CD14-positive monocyte (primary cell): ENCODE measurements around the gene RPN1. TPM values are rescaled to one million over a fixed set of nuclear protein-coding genes. Genes with fewer than 3 reads are reported as not detected.

Experiments
- DNase-seq, 3 donors: peaks; one replicate each; pipeline ENCODE4 v3.0.0-alpha.2; 2011 to 2022
- H2AFZ ChIP-seq: 2 replicates; pipeline ENCODE4 v1.6.0; 2012; ENCODE audit warnings: mild to moderate bottlenecking, low read depth, low read length, inconsistent platforms; ENCODE audit not compliant: insufficient read depth, poor library complexity, severe bottlenecking
- H3K27ac ChIP-seq, 2 donors: 1 replicate in 1 of 2; 2 replicates in 1 of 2; pipeline ENCODE4 v1.5.1; 2012 to 2013; ENCODE audit warnings: low read length in 2 of 2, control low read depth in 1 of 2, inconsistent platforms in 1 of 2, low read depth in 1 of 2, mild to moderate bottlenecking in 1 of 2
- H3K27me3 ChIP-seq, 2 donors: one replicate each; pipeline versions ENCODE4 v1.6.0 to v1.6.1; 2011 to 2013; ENCODE audit warnings: low read length in 2 of 2; ENCODE audit not compliant: control insufficient read depth in 2 of 2, insufficient read depth in 2 of 2
- H3K36me3 ChIP-seq, 2 donors: replicated peaks in 1 of 2; 1 replicate in 1 of 2; 2 replicates in 1 of 2; pipeline versions ENCODE4 v1.5.1 to v1.6.1; 2012 to 2013; ENCODE audit warnings: low read length in 2 of 2, control low read depth in 1 of 2, inconsistent platforms in 1 of 2, mild to moderate bottlenecking in 1 of 2; ENCODE audit not compliant: insufficient read depth in 2 of 2, control insufficient read depth in 1 of 2
- H3K4me1 ChIP-seq, 2 donors: 1 replicate in 1 of 2; 2 replicates in 1 of 2; pipeline versions ENCODE4 v1.5.1 to v1.6.1; 2012 to 2013; ENCODE audit warnings: low read length in 2 of 2, control low read depth in 1 of 2, inconsistent platforms in 1 of 2, mild to moderate bottlenecking in 1 of 2, moderate library complexity in 1 of 2; ENCODE audit not compliant: insufficient read depth in 2 of 2, control insufficient read depth in 1 of 2
- H3K4me2 ChIP-seq: replicated peaks from 2 replicates; pipeline ENCODE3; 2012; ENCODE audit warnings: low read length, moderate library complexity, mild to moderate bottlenecking; ENCODE audit not compliant: poor library complexity, severe bottlenecking; ENCODE audit errors: extremely low read depth
- H3K4me3 ChIP-seq, 3 experiments: fragments of 200-600 bp in 1 of 3; sonication (generic) in 1 of 3; replicated peaks in 1 of 3; 1 replicate in 2 of 3; 2 replicates in 1 of 3; pipeline ENCODE4 v1.5.1; 2011 to 2013; ENCODE audit warnings: low read length in 3 of 3, mild to moderate bottlenecking in 3 of 3, control low read depth in 2 of 3, low read depth in 2 of 3, inconsistent platforms in 1 of 3, moderate library complexity in 1 of 3
- H3K79me2 ChIP-seq: 2 replicates; pipeline ENCODE4 v1.6.0; 2012; ENCODE audit warnings: mild to moderate bottlenecking, control low read depth, inconsistent platforms, low read length, moderate library complexity; ENCODE audit not compliant: insufficient read depth
- H3K9ac ChIP-seq: 2 replicates; pipeline ENCODE4 v1.6.0; 2017; ENCODE audit warnings: low read length, mild to moderate bottlenecking; ENCODE audit not compliant: insufficient read depth, poor library complexity, severe bottlenecking
- H3K9me3 ChIP-seq, 2 donors: replicated peaks in 1 of 2; 1 replicate in 1 of 2; 2 replicates in 1 of 2; pipeline versions ENCODE4 v1.5.1 to v1.6.1; 2012 to 2013; ENCODE audit warnings: low read length in 2 of 2, control low read depth in 1 of 2; ENCODE audit not compliant: control insufficient read depth in 1 of 2, insufficient read depth in 1 of 2
- H4K20me1 ChIP-seq: 2 replicates; pipeline ENCODE4 v1.6.0; 2012; ENCODE audit warnings: mild to moderate bottlenecking, low read length, control low read depth, moderate library complexity; ENCODE audit not compliant: insufficient read depth
- H3K27ac Mint-ChIP-seq, 7 donors: one replicate each; pipeline ENCODE4 v1.8.0; 2020; ENCODE audit warnings: mild to moderate bottlenecking in 7 of 7, mixed read lengths in 7 of 7, moderate library complexity in 6 of 7, inconsistent platforms in 2 of 7
- H3K27me3 Mint-ChIP-seq, 3 donors: one replicate each; pipeline ENCODE4 v1.8.0; 2021 to 2022; ENCODE audit warnings: low read depth in 3 of 3, mild to moderate bottlenecking in 3 of 3, mixed read lengths in 3 of 3, moderate library complexity in 3 of 3, inconsistent platforms in 1 of 3
- H3K36me3 Mint-ChIP-seq, 2 donors: one replicate each; pipeline ENCODE4 v1.8.0; 2020; ENCODE audit warnings: mixed read lengths in 2 of 2, inconsistent platforms in 1 of 2, mild to moderate bottlenecking in 1 of 2
- H3K4me1 Mint-ChIP-seq: one replicate; pipeline ENCODE4 v1.8.0; 2020; ENCODE audit warnings: mild to moderate bottlenecking, mixed read lengths
- H3K4me3 Mint-ChIP-seq, 2 donors: one replicate each; pipeline ENCODE4 v1.8.0; 2020; ENCODE audit warnings: mild to moderate bottlenecking in 2 of 2, mixed read lengths in 2 of 2, moderate library complexity in 1 of 2
- H3K9me3 Mint-ChIP-seq, 7 donors: one replicate each; pipeline ENCODE4 v1.8.0; 2020 to 2022; ENCODE audit warnings: mixed read lengths in 7 of 7, mild to moderate bottlenecking in 6 of 7, moderate library complexity in 6 of 7, inconsistent platforms in 2 of 7
- WGBS: methylation state at CpG from one replicate; pipeline ENCODE4 v1.1.5; 2013; ENCODE audit warnings: missing lambda C conversion rate; ENCODE audit not compliant: insufficient coverage; 5-methylcytosine and 5-hydroxymethylcytosine counted together
- intact Hi-C, 2 donors: fragments of 100-400 bp; cut with micrococcal nuclease; formaldehyde crosslinking; loops; one replicate each; pipeline versions ENCODE4 v1.15.0 to v1.15.1; 2023
- polyA plus RNA-seq, 3 donors: library from polyadenylated mRNA; depleted of rRNA in 1 of 3; unstranded in 2 of 3; stranded (reverse) in 1 of 3; fragments of 300-500 nt in 2 of 3; fragments of >200 nt in 1 of 3; fragmentation: Illumina TruSeq in 2 of 3; gene quantifications; 1 replicate in 2 of 3; 2 replicates in 1 of 3; pipeline ENCODE4 v1.2.3, GENCODE V29; 2012 to 2021
- TF ChIP-seq, protein P1 (sequence below): fragments of 200-600 bp; IDR thresholded peaks from one replicate; pipeline ENCODE4 v1.8.0; 2022; ENCODE audit warnings: antibody characterized with exemption, mild to moderate bottlenecking

The RPN1 gene
- polyA plus RNA-seq, 3 donors, result 112 to 375 (median 354) TPM

DNA sequence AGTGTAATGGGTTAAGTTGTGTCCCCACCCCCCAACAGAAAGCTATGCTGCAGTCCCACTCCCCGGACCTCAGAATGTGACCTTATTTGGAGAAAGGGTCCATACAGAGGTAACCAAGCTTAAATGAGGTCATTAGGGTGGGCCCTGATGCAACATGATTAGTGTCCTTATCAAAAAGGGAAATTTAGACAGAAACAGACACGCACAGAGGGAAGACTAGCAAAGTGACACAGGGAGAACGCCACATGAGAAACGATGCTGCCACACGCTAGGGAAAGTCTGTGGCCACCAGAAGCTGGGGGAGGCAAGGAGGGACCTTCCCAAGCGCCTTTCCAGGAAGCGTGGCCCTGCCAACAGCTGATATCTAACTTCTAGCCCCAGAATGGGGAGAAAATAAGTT lies 65.4 kb downstream of the RPN1 start:
- H3K79me2 ChIP-seq, result no peaks in the 10 kb centered on the region
- peaks cover 0 to 4% of the 10 kb centered on the region in 2 donors for H3K27me3 ChIP-seq
- H3K4me1 ChIP-seq, result peaks cover 11 to 13% of the 10 kb centered on the region in 2 donors
- H3K4me1 Mint-ChIP-seq, result peaks cover 12% of the 10 kb centered on the region
- intact Hi-C loops, result loop anchor here in 1 of 2 donors (10.0 kb wide), 1 partner anchor 510 kb away; no protein-coding TSS in a partner anchor
- peaks cover 0 to under 1% of the 10 kb centered on the region in 2 donors for H3K9me3 ChIP-seq
- TF ChIP-seq, protein P1, sequence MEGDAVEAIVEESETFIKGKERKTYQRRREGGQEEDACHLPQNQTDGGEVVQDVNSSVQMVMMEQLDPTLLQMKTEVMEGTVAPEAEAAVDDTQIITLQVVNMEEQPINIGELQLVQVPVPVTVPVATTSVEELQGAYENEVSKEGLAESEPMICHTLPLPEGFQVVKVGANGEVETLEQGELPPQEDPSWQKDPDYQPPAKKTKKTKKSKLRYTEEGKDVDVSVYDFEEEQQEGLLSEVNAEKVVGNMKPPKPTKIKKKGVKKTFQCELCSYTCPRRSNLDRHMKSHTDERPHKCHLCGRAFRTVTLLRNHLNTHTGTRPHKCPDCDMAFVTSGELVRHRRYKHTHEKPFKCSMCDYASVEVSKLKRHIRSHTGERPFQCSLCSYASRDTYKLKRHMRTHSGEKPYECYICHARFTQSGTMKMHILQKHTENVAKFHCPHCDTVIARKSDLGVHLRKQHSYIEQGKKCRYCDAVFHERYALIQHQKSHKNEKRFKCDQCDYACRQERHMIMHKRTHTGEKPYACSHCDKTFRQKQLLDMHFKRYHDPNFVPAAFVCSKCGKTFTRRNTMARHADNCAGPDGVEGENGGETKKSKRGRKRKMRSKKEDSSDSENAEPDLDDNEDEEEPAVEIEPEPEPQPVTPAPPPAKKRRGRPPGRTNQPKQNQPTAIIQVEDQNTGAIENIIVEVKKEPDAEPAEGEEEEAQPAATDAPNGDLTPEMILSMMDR, result no peak
- no peak overlapping the region for H2AFZ ChIP-seq
- H3K36me3 Mint-ChIP-seq, result peaks cover 0 to 2% of the 10 kb centered on the region in 2 donors
- DNase-seq, result peak in 1 of 3 donors; percentile 45
- H3K27ac Mint-ChIP-seq, result no peak overlapping the region
- peaks cover 4 to 13% (median 8%) of the 10 kb centered on the region in 7 donors for H3K9me3 Mint-ChIP-seq
- no peak overlapping the region for H3K4me3 Mint-ChIP-seq
- no peaks in the 10 kb centered on the region for H4K20me1 ChIP-seq
- peaks cover 0 to 6% (median 4%) of the 10 kb centered on the region in 3 donors for H3K27me3 Mint-ChIP-seq
- no peak overlapping the region for H3K4me2 ChIP-seq
- WGBS, result 31% methylated on average over 4 of the region's 7 CpGs
- no peak overlapping the region for H3K27ac ChIP-seq
- H3K4me3 ChIP-seq, result no peak overlapping the region
- no peaks in the 10 kb centered on the region for H3K36me3 ChIP-seq
- H3K9ac ChIP-seq, result no peak overlapping the region

GRCh38 chr3:128584412-128585020 lies 66.1 kb downstream of the RPN1 start:
- H3K4me1 Mint-ChIP-seq, result peaks cover 12% of the 10 kb centered on the region
- H3K36me3 ChIP-seq, result no peaks in the 10 kb centered on the region
- H2AFZ ChIP-seq, result no peak overlapping the region
- H3K9ac ChIP-seq, result no peak overlapping the region
- DNase-seq, result peak in 2 of 3 donors; percentile 42 to 68
- H3K27me3 ChIP-seq, result peaks cover 0 to 4% of the 10 kb centered on the region in 2 donors
- intact Hi-C loops, result loop anchor here (5.0 to 10.0 kb wide), 2 partner anchors 157 to 510 kb away; no protein-coding TSS in a partner anchor
- TF ChIP-seq, protein P1, result peak; percentile 66
- peaks cover 4 to 5% of the 10 kb centered on the region in 2 donors for H3K9me3 ChIP-seq
- peak overlapping the region in 1 of 2 donors; percentile 35 for H3K4me3 Mint-ChIP-seq
- no peaks in the 10 kb centered on the region for H3K36me3 Mint-ChIP-seq
- whole genome bisulfite sequencing, result 2% methylated on average over 7 of the region's 13 CpGs
- peaks cover 0 to 6% (median 4%) of the 10 kb centered on the region in 3 donors for H3K27me3 Mint-ChIP-seq
- no peaks in the 10 kb centered on the region for H3K79me2 ChIP-seq
- H3K27ac ChIP-seq, result no peak overlapping the region
- peaks cover 11 to 13% of the 10 kb centered on the region in 2 donors for H3K4me1 ChIP-seq
- no peak overlapping the region for H3K4me3 ChIP-seq
- peaks cover 2 to 17% (median 7%) of the 10 kb centered on the region in 7 donors for H3K9me3 Mint-ChIP-seq
- no peak overlapping the region for H3K27ac Mint-ChIP-seq
- no peaks in the 10 kb centered on the region for H4K20me1 ChIP-seq
- H3K4me2 ChIP-seq, result no peak overlapping the region
